Measurements from ENCODE around the gene KIF16B.

GRCh38 chr20:16573001-16573965 lies at the start of gene KIF16B:
- TF ChIP-seq, protein P1, sequence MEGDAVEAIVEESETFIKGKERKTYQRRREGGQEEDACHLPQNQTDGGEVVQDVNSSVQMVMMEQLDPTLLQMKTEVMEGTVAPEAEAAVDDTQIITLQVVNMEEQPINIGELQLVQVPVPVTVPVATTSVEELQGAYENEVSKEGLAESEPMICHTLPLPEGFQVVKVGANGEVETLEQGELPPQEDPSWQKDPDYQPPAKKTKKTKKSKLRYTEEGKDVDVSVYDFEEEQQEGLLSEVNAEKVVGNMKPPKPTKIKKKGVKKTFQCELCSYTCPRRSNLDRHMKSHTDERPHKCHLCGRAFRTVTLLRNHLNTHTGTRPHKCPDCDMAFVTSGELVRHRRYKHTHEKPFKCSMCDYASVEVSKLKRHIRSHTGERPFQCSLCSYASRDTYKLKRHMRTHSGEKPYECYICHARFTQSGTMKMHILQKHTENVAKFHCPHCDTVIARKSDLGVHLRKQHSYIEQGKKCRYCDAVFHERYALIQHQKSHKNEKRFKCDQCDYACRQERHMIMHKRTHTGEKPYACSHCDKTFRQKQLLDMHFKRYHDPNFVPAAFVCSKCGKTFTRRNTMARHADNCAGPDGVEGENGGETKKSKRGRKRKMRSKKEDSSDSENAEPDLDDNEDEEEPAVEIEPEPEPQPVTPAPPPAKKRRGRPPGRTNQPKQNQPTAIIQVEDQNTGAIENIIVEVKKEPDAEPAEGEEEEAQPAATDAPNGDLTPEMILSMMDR (IDR thresholded peaks at IDR 0.05 in 2 of 3, conservative IDR thresholded peaks at IDR 0.05 in 1 of 3; ENCODE audit: borderline replicate concordance in 1 of 3, insufficient read depth in 1 of 3, low read depth in 2 of 3, low read length in 2 of 3), result no peak
- TF ChIP-seq CEBPB (IDR thresholded peaks at IDR 0.05; ENCODE audit: low read depth), result no peak
- TF ChIP-seq POLR2AphosphoS5 (IDR thresholded peaks at IDR 0.05; ENCODE audit: low read depth, low read length), result peak; percentile 80
- peak; percentile 39; the same call in 1 of the 2 replicates for TF ChIP-seq ZFX (IDR thresholded peaks at IDR 0.05)
- TF ChIP-seq SP1 (IDR thresholded peaks at IDR 0.05; ENCODE audit: low read depth), result peak; percentile 94
- TF ChIP-seq, protein P2, sequence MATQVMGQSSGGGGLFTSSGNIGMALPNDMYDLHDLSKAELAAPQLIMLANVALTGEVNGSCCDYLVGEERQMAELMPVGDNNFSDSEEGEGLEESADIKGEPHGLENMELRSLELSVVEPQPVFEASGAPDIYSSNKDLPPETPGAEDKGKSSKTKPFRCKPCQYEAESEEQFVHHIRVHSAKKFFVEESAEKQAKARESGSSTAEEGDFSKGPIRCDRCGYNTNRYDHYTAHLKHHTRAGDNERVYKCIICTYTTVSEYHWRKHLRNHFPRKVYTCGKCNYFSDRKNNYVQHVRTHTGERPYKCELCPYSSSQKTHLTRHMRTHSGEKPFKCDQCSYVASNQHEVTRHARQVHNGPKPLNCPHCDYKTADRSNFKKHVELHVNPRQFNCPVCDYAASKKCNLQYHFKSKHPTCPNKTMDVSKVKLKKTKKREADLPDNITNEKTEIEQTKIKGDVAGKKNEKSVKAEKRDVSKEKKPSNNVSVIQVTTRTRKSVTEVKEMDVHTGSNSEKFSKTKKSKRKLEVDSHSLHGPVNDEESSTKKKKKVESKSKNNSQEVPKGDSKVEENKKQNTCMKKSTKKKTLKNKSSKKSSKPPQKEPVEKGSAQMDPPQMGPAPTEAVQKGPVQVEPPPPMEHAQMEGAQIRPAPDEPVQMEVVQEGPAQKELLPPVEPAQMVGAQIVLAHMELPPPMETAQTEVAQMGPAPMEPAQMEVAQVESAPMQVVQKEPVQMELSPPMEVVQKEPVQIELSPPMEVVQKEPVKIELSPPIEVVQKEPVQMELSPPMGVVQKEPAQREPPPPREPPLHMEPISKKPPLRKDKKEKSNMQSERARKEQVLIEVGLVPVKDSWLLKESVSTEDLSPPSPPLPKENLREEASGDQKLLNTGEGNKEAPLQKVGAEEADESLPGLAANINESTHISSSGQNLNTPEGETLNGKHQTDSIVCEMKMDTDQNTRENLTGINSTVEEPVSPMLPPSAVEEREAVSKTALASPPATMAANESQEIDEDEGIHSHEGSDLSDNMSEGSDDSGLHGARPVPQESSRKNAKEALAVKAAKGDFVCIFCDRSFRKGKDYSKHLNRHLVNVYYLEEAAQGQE (IDR thresholded peaks at IDR 0.05; ENCODE audit: low read depth), result no peak
- peak; percentile 81 for TF ChIP-seq MAX (IDR thresholded peaks at IDR 0.05)
- no peak for TF ChIP-seq EZH2 (IDR thresholded peaks at IDR 0.05)
